DOHH2 (cell line): ENCODE data around the gene SUGCT.
A peak's percentile ranks its signal among the peaks of the same experiment; 100 is the strongest.

Source experiments
- H3F3A ChIP-seq: fragments of 200-600 bp; sonication (generic), shearing (Covaris generic); 2 replicates; pipeline ENCODE4 v1.6.0; 2016; ENCODE audit warnings: antibody characterized with exemption, mild to moderate bottlenecking; ENCODE audit not compliant: control insufficient read depth, insufficient read depth
- H3K27ac ChIP-seq: fragments of 200-600 bp; sonication (generic); 2 replicates; pipeline ENCODE4 v1.5.1; 2014; ENCODE audit warnings: low read depth, mild to moderate bottlenecking, low read length, moderate library complexity
- H3K27me3 ChIP-seq: fragments of 200-600 bp; sonication (generic); 2 replicates; pipeline ENCODE4 v1.6.1; 2014; ENCODE audit warnings: mild to moderate bottlenecking, low read length, mixed read lengths; ENCODE audit not compliant: control insufficient read depth
- H3K36me3 ChIP-seq: fragments of 200-600 bp; sonication (generic); 2 replicates; pipeline ENCODE4 v1.6.1; 2014; ENCODE audit warnings: mild to moderate bottlenecking, low read length, moderate library complexity, mixed read lengths; ENCODE audit not compliant: control insufficient read depth
- H3K4me1 ChIP-seq: fragments of 200-600 bp; sonication (generic); 2 replicates; pipeline ENCODE4 v1.6.1; 2014; ENCODE audit warnings: mild to moderate bottlenecking, low read length, mixed read lengths; ENCODE audit not compliant: control insufficient read depth
- H3K4me2 ChIP-seq: fragments of 200-600 bp; sonication (generic); 2 replicates; pipeline ENCODE4 v1.6.0; 2014; ENCODE audit warnings: mild to moderate bottlenecking, low read length, moderate library complexity
- H3K4me3 ChIP-seq: fragments of 200-600 bp; sonication (generic); 2 replicates; pipeline ENCODE4 v1.5.1; 2014; ENCODE audit warnings: mild to moderate bottlenecking, low read length, mixed read lengths
- H3K79me2 ChIP-seq: fragments of 200-600 bp; sonication (generic); 2 replicates; pipeline ENCODE4 v1.6.1; 2014; ENCODE audit warnings: mild to moderate bottlenecking, low read length, mixed read lengths; ENCODE audit not compliant: control insufficient read depth
- H3K9me2 ChIP-seq: fragments of 200-600 bp; sonication (generic); replicated peaks from 2 replicates; pipeline ENCODE4 v1.6.1; 2014; ENCODE audit warnings: mild to moderate bottlenecking, low read length, mixed read lengths; ENCODE audit not compliant: control insufficient read depth
- H3K9me3 ChIP-seq: fragments of 200-600 bp; sonication (generic); 2 replicates; pipeline ENCODE4 v1.6.1; 2014; ENCODE audit warnings: antibody characterized with exemption, low read length, mixed read lengths; ENCODE audit not compliant: control insufficient read depth, insufficient read depth
- H4K20me1 ChIP-seq: fragments of 200-600 bp; sonication (generic); 2 replicates; pipeline ENCODE4 v1.6.0; 2014; ENCODE audit warnings: low read depth, mild to moderate bottlenecking, antibody characterized with exemption, low read length, moderate library complexity; ENCODE audit not compliant: control insufficient read depth, insufficient read depth
- EZH2phosphoT487 ChIP-seq: fragments of 200-600 bp; sonication (generic); IDR thresholded peaks from 2 replicates; pipeline ENCODE4 v1.6.1; 2017; ENCODE audit warnings: borderline replicate concordance, mild to moderate bottlenecking, antibody characterized with exemption, low read length, moderate library complexity, mixed read lengths
- TF ChIP-seq, protein P1 (sequence below): fragments of 200-600 bp; sonication (generic); IDR thresholded peaks from one replicate; pipeline ENCODE4 v1.5.1; 2014; ENCODE audit warnings: antibody characterized with exemption, mild to moderate bottlenecking, low read depth, low read length; ENCODE audit not compliant: poor library complexity, severe bottlenecking

Gene SUGCT

GRCh38 chr7:40701836-40702551 is 567.2 kb downstream of the SUGCT start:
- H3F3A ChIP-seq: no peaks in the 10 kb centered on the region

GRCh38 chr7:40704172-40704571 is 569.4 kb downstream of the SUGCT start:
- Histone ChIP-seq H4K20me1 (no peaks in the 10 kb centered on the region), H3K4me3 (no peak overlapping the region), H3K36me3 (no peaks in the 10 kb centered on the region), H3K4me2 (no peak overlapping the region), H3K9me2 (no peaks in the 10 kb centered on the region), H3K79me2 (no peaks in the 10 kb centered on the region), H3F3A (no peaks in the 10 kb centered on the region), H3K9me3 (no peaks in the 10 kb centered on the region), H3K27me3 (no peaks in the 10 kb centered on the region), H3K27ac (no peak overlapping the region), H3K4me1 (peaks cover 38% of the 10 kb centered on the region)
- TF ChIP-seq EZH2phosphoT487: no peak
- TF ChIP-seq, protein P1, sequence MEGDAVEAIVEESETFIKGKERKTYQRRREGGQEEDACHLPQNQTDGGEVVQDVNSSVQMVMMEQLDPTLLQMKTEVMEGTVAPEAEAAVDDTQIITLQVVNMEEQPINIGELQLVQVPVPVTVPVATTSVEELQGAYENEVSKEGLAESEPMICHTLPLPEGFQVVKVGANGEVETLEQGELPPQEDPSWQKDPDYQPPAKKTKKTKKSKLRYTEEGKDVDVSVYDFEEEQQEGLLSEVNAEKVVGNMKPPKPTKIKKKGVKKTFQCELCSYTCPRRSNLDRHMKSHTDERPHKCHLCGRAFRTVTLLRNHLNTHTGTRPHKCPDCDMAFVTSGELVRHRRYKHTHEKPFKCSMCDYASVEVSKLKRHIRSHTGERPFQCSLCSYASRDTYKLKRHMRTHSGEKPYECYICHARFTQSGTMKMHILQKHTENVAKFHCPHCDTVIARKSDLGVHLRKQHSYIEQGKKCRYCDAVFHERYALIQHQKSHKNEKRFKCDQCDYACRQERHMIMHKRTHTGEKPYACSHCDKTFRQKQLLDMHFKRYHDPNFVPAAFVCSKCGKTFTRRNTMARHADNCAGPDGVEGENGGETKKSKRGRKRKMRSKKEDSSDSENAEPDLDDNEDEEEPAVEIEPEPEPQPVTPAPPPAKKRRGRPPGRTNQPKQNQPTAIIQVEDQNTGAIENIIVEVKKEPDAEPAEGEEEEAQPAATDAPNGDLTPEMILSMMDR: peak; percentile 39

More at GRCh38 chr7:40701836-40702551, 567.2 kb downstream of the SUGCT start:
- Histone ChIP-seq H3K79me2 (no peaks in the 10 kb centered on the region), H3K4me2 (peak overlapping the region; percentile 50), H4K20me1 (no peaks in the 10 kb centered on the region), H3K36me3 (no peaks in the 10 kb centered on the region), H3K9me2 (no peaks in the 10 kb centered on the region), H3K27me3 (no peaks in the 10 kb centered on the region), H3K4me3 (peak overlapping the region; percentile 11), H3K27ac (no peak overlapping the region), H3K4me1 (peaks cover 38% of the 10 kb centered on the region), H3K9me3 (no peaks in the 10 kb centered on the region)
- no peak for TF ChIP-seq EZH2phosphoT487
- TF ChIP-seq, protein P1: no peak

DNA sequence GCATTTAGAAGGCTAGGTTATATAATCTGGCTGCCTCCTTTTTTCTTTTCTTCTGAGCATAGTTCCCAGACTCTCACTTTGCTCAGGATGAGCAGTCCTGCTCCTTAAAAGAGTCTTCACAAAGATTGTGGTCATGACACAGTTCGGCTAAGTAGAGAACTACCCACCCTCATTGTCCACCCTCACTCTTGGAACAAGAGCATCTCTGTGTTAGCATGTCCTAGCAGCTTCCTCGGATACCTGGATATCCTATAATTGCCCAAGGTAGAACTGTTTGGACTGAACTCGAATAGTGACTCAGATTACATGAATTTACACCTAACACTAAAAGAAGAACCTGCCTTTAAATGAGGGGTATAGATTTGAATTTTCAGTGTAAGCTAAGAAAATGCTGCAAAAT is 572.0 kb downstream of the SUGCT start:
- H3F3A ChIP-seq: no peaks in the 10 kb centered on the region
- H3K4me1 ChIP-seq: peaks cover 25% of the 10 kb centered on the region
- H3K9me2 ChIP-seq: no peaks in the 10 kb centered on the region
- no peak for TF ChIP-seq EZH2phosphoT487
- TF ChIP-seq, protein P1: no peak
- no peaks in the 10 kb centered on the region for H4K20me1 ChIP-seq
- no peak overlapping the region for H3K4me2 ChIP-seq
- no peaks in the 10 kb centered on the region for H3K36me3 ChIP-seq
- no peaks in the 10 kb centered on the region for H3K27me3 ChIP-seq
- H3K4me3 ChIP-seq: no peak overlapping the region
- no peaks in the 10 kb centered on the region for H3K9me3 ChIP-seq
- no peak overlapping the region for H3K27ac ChIP-seq
- H3K79me2 ChIP-seq: no peaks in the 10 kb centered on the region
